Hypothalamus (tissue), 51 donors: ENCODE data around the gene KCP.
A peak's percentile ranks its signal among the peaks of the same experiment; 100 is the strongest.

Source experiments
- DNase-seq, 51 donors: peaks; one replicate each; lab custom pipeline; 2025; lab: John Stamatoyannopoulos, UW

KCP gene

DNA sequence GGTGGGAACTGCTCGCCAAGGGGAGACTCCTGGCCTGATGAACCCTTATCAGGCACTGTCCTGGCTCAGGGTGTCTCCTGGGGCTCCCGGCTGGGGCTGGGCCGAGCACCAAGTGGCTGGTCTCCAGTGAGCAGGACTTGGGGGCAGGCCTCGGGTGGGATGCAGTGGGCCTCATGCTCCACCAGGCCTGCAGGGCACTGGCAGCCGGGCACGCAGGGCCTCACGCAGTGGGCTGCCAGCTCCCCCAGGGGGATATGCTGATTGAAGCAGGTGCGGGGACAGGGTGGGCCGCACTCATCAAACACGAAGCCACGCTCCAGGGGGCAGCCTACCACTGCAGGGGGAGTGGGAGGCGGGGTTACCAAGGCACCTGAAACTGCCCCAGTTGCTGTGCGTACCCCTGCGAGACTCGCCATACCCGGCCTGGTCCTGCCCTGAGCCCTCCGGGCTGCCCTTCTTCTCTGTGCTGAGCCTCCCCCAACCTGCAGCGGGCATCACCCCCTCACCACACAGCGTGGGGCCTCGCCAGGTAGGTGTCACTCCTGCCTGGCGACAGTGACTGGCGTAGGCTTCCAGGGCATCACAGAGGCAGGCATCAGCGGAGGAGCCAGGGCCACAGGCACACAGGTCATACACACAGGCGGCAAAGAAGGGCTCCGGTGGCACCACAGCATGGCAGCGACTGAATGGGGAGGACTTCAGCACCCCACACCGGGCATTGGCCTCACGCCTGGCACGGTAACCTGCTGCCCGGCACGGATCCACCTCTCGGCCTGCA is 33.3 kb downstream of the KCP start:
- no peak for DNase-seq

DNA sequence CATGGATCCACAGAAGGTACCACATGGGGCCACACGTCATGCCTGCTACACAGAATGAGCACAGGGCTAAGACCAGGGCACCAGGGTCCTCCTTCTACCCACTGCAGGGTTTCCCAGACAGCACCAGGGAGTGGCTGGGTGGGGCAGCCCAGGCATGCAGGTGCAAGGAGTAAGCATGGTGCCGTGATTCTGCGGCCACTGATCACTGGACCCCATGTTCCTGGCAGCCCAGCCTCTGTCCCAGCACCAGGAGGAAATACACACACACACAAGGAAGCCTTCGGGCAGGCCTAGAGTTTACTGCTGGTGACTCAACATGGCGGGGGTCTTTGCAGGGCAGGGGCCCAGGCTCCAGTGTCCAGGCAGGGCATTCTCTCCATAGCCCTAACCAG is 33.9 kb downstream of the KCP start:
- no peak for DNase-seq

DNA sequence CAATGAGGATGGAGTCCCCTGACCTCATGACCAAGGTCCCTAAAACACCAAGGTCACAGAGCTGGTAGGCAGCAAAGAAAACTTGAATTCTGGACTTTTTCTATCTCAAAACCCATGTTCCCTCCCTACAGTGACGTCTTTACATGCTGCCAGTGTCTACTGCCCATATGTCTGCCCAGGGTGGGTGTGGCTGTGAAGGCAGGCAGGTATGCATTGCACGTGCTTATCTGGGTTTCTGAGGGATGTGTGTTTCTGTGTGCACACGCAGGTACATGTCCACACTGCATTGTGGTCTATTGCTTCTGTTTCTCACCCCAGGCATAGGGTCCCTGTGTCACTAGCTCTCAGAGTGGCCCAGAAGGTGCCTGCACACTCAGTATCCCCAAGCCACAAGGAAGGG is 34.4 kb downstream of the KCP start:
- DNase-seq: no peak

DNA sequence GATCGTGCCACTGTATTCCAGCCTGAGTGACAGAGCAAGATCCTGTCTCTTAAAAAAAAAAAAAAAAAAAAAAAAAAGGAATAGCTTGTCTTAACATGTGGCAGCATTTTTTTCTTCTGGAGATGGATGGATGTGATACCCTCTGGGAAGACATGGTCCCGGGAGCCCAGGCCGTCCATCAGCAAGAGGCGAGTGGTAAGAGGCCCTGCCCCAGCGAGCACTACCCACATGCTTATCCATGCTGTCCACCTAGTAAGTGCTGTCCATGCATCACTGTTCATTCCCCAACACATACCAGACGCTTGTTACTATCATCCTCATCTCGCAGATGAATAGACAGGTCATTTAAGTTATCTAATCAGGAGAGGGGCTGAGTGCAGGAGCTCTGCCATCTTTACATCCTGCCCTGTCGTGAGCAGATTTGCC is 35.0 kb downstream of the KCP start:
- DNase-seq: no peak

DNA sequence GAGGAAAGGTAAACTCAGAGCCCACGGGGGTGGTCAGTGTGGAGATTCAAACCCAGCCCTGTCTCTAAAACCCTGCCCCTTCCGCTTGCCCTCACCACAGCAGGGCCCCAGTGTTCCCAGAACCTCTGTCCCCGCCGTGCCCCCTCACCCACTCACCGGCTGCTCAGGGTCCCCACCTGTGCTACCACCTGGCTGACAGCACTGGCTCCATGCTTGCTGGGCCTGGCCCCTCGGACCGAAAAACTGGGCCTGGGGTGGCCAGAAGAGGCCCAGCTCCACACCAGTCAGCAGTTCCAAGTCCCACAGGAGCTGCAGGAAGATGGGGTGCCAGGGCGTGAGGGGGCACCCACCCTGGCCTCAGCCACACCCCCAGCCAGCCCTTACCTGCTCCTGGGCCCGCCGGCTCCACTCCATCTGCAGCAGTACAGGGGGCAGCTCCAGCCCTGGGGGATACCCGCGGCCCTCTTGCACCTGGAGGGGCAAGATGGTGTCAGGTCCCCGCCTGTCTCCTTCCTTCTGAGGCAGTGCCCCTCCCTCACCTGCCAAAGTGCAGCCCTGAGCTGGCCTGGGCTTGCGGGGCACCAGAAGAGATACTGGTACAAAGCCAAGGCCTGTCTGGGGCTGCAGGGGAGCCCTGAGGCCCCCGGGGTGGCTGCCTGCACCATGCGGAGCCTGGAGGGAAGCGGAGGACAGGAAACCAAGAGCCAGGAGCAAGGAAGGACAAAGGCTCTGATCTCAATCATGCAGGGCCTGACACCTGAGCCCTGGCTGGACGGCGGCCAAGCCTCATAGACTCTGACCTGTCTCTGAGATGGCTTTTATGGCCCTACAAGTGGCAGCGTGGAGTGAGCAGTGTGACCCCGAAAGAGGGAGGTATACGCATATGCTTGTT is 36.1 kb downstream of the KCP start:
- DNase-seq: no peak

DNA sequence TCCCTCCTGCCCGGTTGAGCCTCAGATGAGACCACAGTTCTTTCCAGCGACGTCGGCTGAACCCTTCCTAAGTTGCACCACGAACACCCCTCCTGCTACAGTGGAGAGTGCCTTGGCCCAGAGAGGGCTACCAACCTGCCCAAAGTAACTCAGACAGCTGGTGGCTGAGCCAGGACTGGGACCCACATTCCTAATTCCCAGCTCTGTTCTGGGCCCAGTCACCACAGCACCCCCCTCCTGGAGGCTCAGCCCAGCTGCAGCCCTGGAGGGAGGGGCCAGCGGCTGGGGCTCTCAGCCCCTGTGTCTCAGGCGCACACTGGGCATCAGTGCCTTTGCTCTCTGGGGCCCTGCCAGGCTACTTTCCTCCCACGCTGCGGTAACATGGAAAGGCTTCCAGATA is 37.3 kb downstream of the KCP start:
- peak in 2 of 51 donors; percentile 9 to 35 for DNase-seq

DNA sequence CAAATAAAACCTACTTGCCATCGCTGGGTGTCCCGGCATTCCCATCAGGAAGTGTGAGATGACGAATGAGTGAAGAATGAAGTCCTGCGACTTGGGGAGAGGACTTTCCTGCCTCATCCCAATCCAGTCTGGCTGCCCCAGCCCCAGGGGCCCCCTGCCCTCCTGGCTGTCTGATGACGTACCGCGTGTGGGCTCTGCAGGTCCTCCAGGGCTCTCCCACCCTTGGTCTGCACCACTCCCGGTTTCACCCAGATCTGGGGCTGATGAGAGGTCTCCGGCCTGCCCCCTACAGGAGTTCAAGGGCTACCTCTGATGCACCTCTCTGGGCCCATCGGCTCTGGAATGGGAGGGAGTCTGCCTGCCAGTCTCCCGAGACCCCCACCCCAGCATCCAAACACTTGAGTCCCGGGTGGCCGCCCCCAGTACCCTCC is 38.1 kb downstream of the KCP start:
- DNase-seq: no peak

DNA sequence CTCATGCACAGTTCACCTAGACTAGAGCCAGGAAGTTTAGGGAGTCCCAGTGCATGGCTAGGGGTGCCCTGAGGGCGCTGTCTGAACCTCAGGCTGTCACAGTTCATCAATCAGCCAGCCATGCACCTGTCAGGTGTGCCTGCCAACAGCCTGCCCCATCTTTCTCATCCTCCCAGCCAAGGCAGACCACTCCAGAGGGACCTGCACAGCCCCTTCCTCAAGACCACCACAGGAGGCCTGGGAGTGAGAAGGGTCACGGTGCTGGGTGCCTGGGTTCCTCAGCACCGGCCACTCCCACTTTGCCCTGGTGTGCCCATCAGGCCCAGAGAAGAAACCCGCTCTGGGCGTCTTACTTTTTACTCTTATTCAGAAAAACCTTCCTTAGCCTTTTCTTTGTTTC is 39.5 kb downstream of the KCP start:
- DNase-seq: no peak

DNA sequence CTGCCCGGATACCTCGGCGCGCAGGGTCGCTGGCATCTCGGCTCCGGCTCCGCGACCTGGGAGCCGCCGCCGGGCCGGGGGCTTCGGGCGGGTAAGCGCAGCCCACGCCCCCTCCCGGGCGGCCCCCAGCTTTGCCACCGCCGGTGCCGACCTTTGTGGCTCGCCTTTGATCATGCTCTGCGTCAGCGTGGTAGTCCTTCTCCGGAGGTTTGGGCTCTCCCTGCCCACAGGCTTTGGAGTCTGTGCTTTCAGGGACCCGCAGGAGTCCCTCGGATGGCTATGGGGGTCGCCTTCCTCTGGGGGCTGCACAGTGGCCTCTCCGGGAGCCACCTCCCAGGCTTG is 40.6 kb downstream of the KCP start:
- DNase-seq: no peak

DNA sequence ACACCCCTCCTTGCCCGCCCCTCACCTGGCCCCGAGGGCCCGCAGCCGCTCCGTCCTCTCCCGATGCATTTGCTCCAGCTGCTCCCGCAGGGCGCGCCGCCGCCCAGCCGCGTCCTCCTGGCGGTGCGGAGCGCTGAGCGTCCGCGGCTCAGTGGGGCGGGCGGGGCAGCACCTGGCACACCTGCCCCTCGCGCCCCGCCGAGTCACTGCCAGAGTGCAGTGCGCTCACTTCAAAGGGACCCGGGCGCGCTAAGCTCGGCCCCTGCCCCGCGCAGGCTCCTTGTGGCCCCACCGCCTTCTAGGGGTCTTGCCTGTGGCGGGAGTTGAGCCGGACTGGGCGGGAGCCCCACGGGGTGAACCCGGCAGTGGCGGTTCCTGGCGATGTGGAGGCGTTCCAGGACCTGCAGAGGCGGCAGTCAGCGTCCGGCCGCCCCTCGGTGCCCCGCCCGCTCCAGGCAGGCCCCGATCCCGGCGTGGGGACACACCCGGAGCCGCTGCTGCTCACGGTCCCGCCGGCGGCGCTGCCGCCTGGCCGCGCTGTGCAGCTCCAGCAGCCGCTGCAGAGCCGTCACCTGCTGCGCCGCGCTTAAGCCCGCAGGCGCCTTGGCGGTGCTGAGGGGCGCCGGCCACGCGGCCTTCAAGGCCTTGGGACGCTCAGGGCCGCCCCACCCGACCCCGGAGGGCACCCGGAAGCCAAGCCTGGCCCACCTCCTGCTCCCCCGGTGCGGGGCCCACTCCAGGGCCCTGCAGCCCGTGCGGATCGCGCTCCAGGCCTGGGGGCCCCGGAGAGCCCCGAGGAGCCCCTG is 41.2 kb downstream of the KCP start:
- DNase-seq: peak in 38 of 51 donors; percentile 2 to 57 (median 24)

DNA sequence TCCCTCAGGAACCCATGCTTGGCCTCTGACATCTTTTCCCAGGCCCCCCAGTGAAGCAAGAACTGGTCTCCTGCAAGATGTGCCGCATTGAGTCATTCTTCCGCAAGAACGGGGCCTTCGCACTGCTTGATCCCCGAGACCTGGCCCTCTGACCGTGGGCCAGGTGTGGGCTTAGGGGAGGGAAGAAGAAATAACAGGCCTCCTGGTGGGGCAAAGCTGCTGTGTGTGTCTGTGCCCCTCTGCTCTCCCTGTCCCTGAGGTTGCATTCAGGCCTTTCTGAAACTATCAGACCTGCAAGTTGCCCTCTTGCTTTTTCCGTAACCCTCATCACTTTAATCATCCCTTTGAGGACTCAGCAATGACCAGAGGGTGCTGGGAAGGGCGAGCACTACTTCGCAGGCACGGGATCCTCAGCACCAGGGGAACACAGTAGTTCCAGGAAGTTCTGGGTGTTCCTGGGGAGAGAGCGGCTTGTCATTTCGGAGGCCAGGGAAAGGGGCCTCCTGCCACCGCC is 41.8 kb downstream of the KCP start:
- DNase-seq: no peak

DNA sequence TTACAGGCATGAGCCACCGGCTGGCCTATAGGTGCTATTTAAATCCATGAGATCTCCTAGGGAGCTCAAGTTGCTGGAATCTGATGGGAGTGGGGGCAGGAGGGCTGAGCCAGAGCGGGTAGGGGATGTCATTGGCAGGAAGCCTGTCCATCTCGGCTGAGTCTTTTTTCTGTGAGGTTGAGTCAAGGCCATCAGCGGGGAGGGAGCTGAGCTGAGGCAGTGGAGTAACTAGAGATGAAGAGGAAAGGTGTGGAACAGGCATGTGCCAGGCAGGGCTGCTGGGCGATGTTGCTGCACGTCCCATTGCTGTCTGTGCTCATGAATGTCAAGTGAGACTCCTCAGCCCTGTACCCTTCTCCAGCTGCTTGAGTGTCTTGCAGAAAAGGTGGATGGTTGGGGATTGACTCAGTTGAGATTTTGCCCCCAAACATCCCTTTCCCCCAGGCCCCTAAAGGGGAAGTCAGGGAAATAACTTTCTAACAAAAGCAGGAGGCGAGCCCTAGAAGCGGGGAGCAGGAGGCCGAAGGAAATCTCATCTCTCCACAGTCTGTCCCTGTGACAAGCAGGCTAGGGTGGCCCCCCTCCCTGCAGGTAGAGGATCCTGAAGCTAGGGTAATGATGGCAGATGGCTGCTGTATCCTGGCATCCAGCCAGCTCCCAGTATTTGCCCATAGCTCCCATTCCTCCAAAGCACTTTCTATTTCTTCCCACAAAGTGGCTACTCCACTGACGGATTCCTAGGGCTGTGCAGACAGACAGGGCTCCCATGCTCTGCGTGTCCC is 42.5 kb downstream of the KCP start:
- DNase-seq: peak in 2 of 51 donors; percentile 4 to 8

DNA sequence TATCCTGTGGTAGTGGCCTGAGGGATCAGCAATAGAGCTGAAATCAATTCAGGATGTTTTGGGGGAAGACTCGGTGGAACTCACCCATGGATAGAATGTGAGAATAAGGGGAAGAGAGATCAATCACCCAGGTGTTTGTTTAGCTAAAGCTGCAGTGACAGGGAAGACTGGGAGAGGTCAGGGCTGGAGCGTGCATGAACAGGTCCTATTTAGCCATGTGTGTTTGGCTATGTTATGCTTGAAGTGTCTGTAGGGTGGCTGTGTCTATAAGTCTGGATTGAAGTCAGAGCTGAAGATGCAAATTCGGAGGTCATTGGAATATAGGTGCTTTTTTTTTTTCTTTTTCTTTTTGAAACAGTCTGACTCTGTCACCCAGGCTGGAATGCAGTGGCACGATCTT is 43.3 kb downstream of the KCP start:
- no peak for DNase-seq

DNA sequence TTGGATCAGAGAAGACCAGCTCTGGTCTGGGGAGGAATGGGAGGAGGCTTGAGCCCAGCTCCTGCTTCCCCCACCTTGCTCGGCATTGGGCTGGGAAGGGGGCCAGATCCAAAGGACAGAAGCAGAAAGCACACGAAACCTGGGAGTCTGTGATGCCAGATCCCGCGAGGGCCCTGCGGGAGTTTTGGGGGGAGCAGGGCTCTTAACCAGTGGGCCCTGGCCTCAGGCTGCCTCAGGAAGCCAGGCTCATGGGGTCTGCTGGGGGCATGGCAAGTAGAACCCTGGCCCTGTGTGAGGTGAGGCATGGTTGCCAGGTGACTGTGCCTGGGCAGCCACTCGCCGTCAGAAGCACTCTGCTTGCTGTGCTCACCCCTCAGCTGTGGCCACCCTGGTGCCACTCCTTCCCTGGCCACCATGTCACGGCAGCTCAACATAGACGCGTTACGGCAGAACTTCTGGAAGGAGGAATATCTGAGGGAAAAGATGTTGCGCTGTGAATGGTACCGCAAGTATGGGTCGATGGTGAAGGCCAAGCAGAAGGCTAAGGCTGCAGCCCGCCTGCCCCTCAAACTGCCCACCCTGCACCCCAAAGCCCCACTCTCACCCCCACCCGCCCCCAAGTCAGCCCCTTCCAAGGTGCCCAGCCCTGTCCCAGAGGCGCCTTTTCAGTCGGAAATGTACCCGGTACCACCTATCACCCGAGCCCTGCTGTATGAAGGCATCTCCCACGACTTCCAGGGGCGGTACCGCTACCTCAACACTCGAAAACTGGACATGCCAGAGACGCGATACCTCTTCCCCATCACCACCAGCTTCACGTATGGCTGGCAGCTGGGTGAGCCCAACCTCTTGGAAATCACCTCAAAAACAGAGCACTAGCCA is 44.3 kb downstream of the KCP start:
- DNase-seq: no peak

DNA sequence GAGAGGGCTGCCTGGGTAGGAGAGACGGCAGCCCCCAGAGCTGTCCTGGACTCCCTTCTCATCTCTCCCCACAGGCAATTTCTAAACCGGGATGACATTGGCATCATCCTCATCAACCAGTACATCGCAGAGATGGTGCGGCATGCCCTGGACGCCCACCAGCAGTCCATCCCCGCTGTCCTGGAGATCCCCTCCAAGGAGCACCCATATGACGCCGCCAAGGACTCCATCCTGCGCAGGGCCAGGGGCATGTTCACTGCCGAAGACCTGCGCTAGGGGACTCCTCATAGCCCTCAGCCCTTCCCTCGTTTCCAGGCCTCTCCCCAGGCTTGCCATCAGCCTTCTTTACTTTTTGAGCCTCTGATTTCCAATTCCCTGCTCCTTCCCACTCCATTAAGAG is 45.2 kb downstream of the KCP start:
- no peak for DNase-seq

DNA sequence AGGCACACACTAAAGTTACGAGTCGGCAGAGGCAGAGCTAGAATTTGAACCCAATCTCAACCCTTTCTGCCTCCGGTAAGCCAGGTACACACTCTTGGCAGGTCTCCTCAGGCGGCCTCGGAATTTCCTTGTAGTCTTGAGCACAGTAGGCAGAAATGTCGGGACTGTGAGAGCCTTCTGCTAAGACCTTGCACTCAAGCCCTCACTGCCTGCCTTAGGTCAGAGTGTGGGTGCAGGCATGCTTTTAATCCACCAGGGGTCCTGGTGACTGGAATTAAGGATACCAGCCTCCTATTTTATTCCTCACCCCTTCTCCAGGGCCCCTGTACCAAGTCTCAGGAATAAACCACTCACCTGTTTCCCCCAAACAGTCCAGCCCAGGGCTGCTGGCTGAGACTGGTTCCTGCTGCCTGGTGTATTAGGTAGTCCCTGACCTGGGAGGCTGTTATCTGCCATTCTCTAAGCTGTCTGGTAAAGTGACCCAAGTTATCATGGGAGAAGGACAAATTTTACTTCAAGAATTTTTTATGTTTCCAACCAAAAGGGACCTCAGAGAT is 47.0 kb downstream of the KCP start:
- DNase-seq: peak in 2 of 51 donors; percentile 60 to 61

DNA sequence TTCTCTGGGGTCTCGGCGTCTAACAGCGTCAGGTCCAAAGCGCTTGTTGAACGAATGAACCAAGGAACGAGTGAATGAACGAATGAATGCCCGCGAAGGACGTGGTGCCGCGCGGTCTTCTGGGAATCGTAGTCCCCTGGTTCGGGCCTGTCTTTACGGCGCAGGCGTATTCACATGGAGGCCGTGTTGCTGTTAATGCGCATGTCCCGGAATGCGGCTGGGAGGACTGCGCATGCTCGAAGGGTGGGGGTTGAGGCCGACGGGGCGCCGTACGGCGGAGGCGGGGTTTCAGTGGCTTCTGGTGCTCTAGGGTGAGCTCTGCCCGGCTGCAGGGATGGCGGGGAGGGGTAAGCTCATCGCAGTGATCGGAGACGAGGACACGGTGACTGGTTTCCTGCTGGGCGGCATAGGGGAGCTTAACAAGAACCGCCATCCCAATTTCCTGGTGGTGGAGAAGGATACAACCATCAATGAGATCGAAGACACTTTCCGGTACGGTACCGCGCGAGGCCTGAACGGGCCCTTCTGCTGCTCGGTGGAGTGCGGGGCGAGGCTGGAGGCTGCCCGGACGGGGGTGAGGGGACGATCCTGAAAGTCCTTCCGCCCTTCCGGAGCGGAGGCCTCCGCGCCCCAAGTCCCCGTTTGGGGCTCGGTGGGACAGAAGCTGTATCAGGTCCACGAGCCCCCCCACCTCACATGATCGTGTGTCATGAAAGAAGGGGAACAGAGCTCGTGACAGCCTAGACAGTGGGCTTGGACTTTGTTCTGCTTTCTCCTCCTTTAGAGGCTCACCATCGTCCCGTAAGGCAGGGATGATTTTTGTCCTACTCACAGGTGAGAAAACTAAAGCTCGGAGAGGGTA is 47.7 kb downstream of the KCP start, which contains the start of gene ATP6V1F:
ATP6V1F (plus strand) TSS at position 286 of the 862 bp plus-strand sequence; CDS start at position 335, 49 bp downstream.
- peak; percentile 59 to 98 (median 93) for DNase-seq
